Body of pancreas (tissue), 4 donors: ENCODE measurements around the gene POLL. TPM values are rescaled to one million over a fixed set of nuclear protein-coding genes. Genes with fewer than 3 reads are reported as not detected.

ENCODE experiments used
- ATAC-seq: fragments of 150-250 bp; one replicate; pipeline ENCODE4 v1.9.1; 2016
- DNase-seq, 4 donors: peaks; one replicate each; pipeline ENCODE4 v3.0.0-alpha.2; 2019
- H3K27ac ChIP-seq, 4 donors: fragments of 200-600 bp; sonication (generic); 1 replicate in 3 of 4; 2 replicates in 1 of 4; pipeline versions ENCODE4 v1.5.1 to v1.6.1; 2016 to 2019; ENCODE audit warnings: mild to moderate bottlenecking in 1 of 4, mixed read lengths in 1 of 4, moderate library complexity in 1 of 4
- H3K27me3 ChIP-seq, 2 donors: fragments of 200-600 bp; sonication (generic); one replicate each; pipeline ENCODE4 v1.6.0; 2016; ENCODE audit warnings: mild to moderate bottlenecking in 1 of 2
- H3K36me3 ChIP-seq, 2 donors: fragments of 200-600 bp; sonication (generic); replicated peaks in 1 of 2; 2 replicates each; pipeline ENCODE4 v1.5.1; 2016; ENCODE audit warnings: low read depth in 2 of 2; ENCODE audit not compliant: insufficient read depth in 1 of 2
- H3K4me1 ChIP-seq: fragments of 200-600 bp; sonication (generic); one replicate; pipeline ENCODE4 v1.6.0; 2016
- H3K4me3 ChIP-seq, 2 donors: fragments of 200-600 bp; sonication (generic); 1 replicate in 1 of 2; 2 replicates in 1 of 2; pipeline ENCODE4 v1.5.1; 2016 to 2019
- H3K9me3 ChIP-seq, 3 donors: fragments of 200-600 bp; sonication (generic); 1 replicate in 2 of 3; 2 replicates in 1 of 3; pipeline ENCODE4 v1.5.1; 2016
- CTCF ChIP-seq, 7 experiments: fragments of 450-650 bp in 4 of 7; fragments of 200-600 bp in 3 of 7; sonication (generic) in 3 of 7; IDR thresholded peaks; one replicate each; pipeline ENCODE4 v1.5.1; 2016 to 2019; ENCODE audit warnings: antibody characterized with exemption in 7 of 7
- POLR2A ChIP-seq, 3 donors: fragments of 450-650 bp; IDR thresholded peaks; one replicate each; pipeline ENCODE4 v1.6.1; 2016; ENCODE audit warnings: antibody characterized with exemption in 3 of 3, mild to moderate bottlenecking in 2 of 3
- WGBS, 2 donors: methylation state at CpG; one replicate each; pipeline ENCODE4 v1.1.5; 2017; 5-methylcytosine and 5-hydroxymethylcytosine counted together
- intact Hi-C: fragments of 100-400 bp; cut with DNase I; formaldehyde crosslinking; loops from one replicate; pipeline ENCODE4 v1.15.1; 2023
- total RNA-seq, 2 donors: library from RNA; depleted of rRNA; stranded (reverse); fragments of >200 nt; gene quantifications; one replicate each; pipeline ENCODE4 v1.1.0, GENCODE V29; 2016

POLL gene
- total RNA-seq, 2 donors from 2014 or later: 36.9 to 38.4 TPM

- no peak for TF ChIP-seq CTCF (IDR thresholded peaks at IDR 0.05)
- TF ChIP-seq POLR2A (IDR thresholded peaks at IDR 0.05): no peak
- H3K9me3 ChIP-seq: no peaks in the 10 kb centered on the region
- 72% methylated on average over 10 to 15 of the region's 15 CpGs for WGBS, 2 donors
- DNase-seq: peak in 2 of 4 donors; percentile 8 to 10
- H3K36me3 ChIP-seq: no peaks in the 10 kb centered on the region
- no peak for ATAC-seq
- no peak overlapping the region for H3K4me3 ChIP-seq
- intact Hi-C loops: loop anchor here (10.0 kb wide), 1 partner anchor 290 kb away; no protein-coding TSS in a partner anchor
- H3K4me1 ChIP-seq: peaks cover 11% of the 10 kb centered on the region
- peaks cover 0 to 17% of the 10 kb centered on the region in 2 donors for H3K27me3 ChIP-seq
- H3K27ac ChIP-seq: no peak overlapping the region
Measured at GRCh38 chr10:101564490-101564991, 23.5 kb downstream of the POLL start.

- Histone ChIP-seq H3K36me3 (no peaks in the 10 kb centered on the region), H3K9me3 (no peaks in the 10 kb centered on the region), H3K27me3 (peaks cover 0 to 9% of the 10 kb centered on the region in 2 donors), H3K4me3 (no peak overlapping the region), H3K4me1 (peaks cover 7% of the 10 kb centered on the region), H3K27ac (no peak overlapping the region)
- peak in 1 of 4 donors; percentile 4 for DNase-seq
- TF ChIP-seq CTCF (IDR thresholded peaks at IDR 0.05) (no peak), POLR2A (IDR thresholded peaks at IDR 0.05) (no peak)
- intact Hi-C loops: loop anchor here (10.0 kb wide), 1 partner anchor 289 kb away; no protein-coding TSS in a partner anchor
- no peak for ATAC-seq
- 34 to 45% methylated on average over 11 of the region's 11 CpGs for WGBS, 2 donors
Measured at GRCh38 chr10:101563497-101564040, 24.5 kb downstream of the POLL start.

- WGBS, 2 donors: 44 to 51% methylated on average over 3 of the region's 3 CpGs
- Histone ChIP-seq H3K4me3 (no peak overlapping the region), H3K36me3 (no peaks in the 10 kb centered on the region), H3K27me3 (peaks cover 0 to 9% of the 10 kb centered on the region in 2 donors), H3K4me1 (peaks cover 7% of the 10 kb centered on the region), H3K9me3 (no peaks in the 10 kb centered on the region), H3K27ac (no peak overlapping the region)
- TF ChIP-seq POLR2A (IDR thresholded peaks at IDR 0.05) (no peak), CTCF (IDR thresholded peaks at IDR 0.05) (no peak)
- ATAC-seq (no peak), DNase-seq (peak in 1 of 4 donors; percentile 6)
- intact Hi-C loops: loop anchor here (10.0 kb wide), 1 partner anchor 288 kb away; no protein-coding TSS in a partner anchor
Measured at GRCh38 chr10:101563007-101563406, 25.1 kb downstream of the POLL start.

- Histone ChIP-seq H3K27me3 (peaks cover 0 to 8% of the 10 kb centered on the region in 2 donors), H3K36me3 (no peaks in the 10 kb centered on the region), H3K4me3 (no peak overlapping the region), H3K27ac (no peak overlapping the region), H3K4me1 (peaks cover 7% of the 10 kb centered on the region), H3K9me3 (no peaks in the 10 kb centered on the region)
- WGBS, 2 donors: 69 to 78% methylated on average over 5 of the region's 5 CpGs
- TF ChIP-seq POLR2A (IDR thresholded peaks at IDR 0.05) (no peak), CTCF (IDR thresholded peaks at IDR 0.05) (no peak)
- ATAC-seq: no peak
- intact Hi-C loops: loop anchor here (10.0 kb wide), 1 partner anchor 287 kb away; no protein-coding TSS in a partner anchor
- DNase-seq: no peak
Measured at GRCh38 chr10:101562231-101562630, 25.8 kb downstream of the POLL start.
